ENCODE results near the gene SH2D6.
"Not testable (repeated sequence)": the region's sequence is repeated elsewhere in the genome, so short reads cannot be mapped to it uniquely, and the experiment has no call there.

The SH2D6 gene

DNA sequence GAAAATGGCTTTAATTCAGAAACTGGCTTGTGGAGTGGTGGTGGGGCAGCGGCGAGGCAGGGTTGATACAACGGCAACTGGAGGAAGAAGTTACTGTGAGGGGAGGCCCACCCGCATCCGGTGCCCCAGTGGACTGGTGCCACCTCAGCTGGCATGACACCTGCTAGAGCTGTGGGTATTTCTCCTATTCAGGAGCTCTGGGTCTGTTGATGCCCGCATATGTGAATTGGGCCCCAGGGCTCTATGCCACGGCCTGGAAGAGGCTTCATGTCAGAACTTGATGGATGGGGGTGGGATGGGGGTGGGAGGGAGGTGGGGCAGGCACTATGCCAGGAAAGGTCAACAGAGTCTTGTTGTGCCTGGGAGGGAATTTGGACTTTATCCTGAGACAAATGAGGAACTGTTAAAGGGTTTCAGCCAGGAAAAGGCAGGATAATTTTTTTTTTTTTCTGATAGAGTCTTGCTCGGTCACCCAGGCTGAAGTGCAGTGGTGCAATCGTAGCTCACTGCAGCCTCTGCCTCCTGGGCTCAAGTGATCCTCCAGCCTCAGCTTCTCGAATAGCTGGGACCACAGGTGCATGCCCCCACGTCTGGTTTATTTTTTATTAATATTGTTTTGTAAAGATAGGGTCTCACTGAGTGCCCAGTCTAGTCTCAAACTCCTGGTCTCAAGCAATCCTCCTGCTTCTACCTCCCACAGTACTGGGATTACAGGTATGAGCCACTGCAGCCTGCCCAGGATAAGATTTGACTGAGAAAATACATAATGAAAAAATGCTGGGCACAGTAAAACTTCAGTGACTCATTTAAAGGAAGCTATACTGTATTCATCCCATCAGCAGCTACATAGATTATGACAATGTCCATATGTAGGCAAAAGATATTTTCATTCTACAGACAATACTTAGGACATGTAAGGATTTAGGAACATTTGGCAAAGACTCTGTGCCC, 52.6 kb downstream of the SH2D6 start:
- DNase-seq, result peak; percentile 45

- no peak for DNase-seq
These were observed 53.7 kb downstream of the SH2D6 start for GRCh38 chr2:85472261-85472660.

DNA sequence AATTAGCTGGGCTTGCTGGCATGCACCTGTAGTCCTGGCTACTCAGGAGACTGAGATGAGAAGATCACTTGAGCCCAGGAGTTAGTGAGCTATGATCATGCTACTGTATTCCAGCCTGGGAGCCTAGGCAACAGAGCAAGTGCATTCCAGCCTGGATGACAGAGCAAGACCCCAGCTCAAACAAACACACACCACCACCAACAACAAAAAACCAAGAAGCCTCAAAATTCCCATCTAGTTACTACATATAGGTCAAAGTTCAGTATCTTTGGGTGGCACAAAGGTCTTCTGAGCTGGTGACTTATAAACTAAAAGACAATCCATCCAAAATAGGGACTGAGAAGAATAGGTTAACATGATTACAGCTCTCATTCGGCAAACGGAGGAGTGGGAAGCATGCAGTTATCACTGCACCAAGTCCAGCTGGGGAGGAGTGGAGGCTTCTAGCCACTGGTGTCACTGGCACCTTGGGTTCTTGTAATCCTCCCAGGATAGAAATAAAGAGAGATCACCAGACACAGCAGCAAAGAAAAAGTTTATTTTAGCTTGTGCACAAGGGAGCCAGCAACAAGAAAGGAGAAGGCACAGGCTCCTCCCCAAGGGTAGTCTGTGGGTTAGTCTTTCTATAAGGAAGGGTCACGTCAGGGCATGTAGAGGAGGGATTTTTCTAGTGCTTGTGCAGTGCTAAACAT, 57.4 kb downstream of the SH2D6 start:
- no peak for DNase-seq

- DNase-seq, result no peak
These were observed 58.1 kb downstream of the SH2D6 start for GRCh38 chr2:85476624-85477023.

DNA sequence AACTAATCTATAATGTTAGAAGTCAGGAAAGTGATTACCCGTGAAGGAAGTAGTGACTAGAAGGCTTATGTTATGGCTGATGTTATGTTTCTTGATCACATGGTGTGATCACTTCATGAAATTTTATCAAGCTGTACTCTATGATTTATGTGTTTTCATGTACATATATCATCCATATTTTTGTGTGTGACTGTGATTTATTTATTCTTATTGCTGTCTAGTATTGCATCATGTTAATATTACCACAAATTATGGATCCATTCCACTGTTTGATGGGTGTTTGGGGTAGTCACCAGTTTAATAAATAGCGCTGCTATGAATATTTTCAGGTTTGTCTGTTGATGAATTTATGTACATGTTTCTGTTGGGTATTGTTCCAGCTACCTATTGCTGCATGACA, 59.4 kb downstream of the SH2D6 start:
- DNase-seq, result no peak

DNA sequence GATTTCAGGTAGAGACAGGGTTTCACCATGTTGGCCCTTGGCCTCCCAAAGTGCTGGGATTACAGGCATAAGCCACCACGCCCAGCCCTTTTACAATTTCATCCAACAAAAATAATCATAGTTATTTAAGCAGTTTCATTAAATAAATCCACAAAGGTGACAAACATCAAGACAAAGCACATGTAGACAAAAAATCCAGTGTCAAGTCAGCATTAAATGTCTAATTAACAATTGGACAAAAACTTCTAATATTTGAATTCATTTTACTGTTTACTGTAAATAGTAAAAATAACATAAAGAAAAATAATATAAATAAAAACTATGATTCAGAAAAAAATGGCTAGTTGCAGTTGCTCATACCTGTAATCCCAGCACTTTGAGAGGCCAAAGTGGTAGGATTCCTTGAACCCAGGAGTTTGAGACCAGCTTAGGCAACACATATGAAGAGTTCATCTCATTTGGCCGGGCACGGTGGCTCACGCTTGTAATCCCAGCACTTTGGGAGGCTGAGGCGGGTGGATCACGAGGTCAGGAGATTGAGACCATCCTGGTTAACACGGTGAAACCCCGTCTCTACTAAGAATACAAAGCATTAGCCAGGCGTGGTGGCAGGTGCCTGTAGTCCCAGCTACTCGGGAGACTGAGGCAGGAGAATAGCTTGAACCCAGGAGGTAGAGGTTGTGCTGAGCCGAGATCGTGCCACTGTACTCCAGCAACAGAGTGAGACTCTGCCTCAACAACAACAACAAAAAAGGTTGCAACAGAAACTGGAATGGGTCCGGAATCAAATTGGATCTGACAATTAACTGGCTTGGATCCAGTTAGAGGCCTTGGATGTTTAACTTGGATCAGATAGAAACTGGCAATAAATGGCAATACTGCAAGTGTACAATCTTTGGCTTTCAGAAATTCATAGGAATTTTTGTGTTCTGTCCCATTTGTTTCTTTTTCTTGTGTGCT, 63.6 kb downstream of the SH2D6 start:
- no peak for DNase-seq

DNA sequence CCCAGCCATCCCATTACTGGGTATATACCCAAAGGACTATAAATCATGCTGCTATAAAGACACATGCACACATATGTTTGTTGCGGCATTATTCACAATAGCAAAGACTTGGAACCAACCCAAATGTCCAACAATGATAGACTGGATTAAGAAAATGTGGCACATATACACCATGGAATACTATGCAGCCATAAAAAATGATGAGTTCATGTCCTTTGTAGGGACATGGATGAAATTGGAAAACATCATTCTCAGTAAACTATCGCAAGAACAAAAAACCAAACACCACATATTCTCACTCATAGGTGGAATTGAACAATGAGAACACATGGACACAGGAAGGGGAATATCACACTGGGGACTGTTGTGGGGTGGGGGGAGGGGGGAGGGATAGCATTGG, 66.1 kb downstream of the SH2D6 start:
- DNase-seq, result not testable (repeated sequence)

DNA sequence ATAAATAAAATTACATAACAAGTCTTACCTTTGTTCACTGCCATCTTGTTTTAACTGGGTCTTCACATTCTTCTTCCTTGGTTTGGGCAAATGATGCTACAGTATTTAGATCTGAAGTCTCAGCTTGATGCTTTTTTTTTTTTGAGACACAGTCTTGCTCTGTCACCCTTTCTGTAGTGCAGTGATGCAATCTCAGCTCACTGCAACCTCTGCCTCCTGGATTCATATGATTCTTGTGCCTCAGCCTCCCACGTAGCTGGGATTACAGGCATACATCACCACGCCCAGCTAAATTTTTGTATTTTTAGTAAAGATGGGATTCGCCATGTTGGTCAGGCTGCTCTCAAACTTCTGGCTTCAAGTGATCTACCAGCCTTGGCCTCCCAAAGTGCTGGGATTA, 67.3 kb downstream of the SH2D6 start:
- no peak for DNase-seq

All from fibroblast of skin of back (primary cell).